GM12873 (cell line): ENCODE measurements around the gene HSPA14.

Experiments
- CTCF ChIP-seq: IDR thresholded peaks from 2 replicates; pipeline ENCODE4 v1.5.1; 2012; ENCODE audit warnings: low read depth, mild to moderate bottlenecking, moderate library complexity, low read length, control low read depth; ENCODE audit not compliant: insufficient read depth; ENCODE audit errors: missing control alignments

Gene HSPA14

GRCh38 chr10:14838582-14839304 is 637 bp downstream of the HSPA14 start:
- no peak for TF ChIP-seq CTCF

- TF ChIP-seq CTCF: no peak
Measured at GRCh38 chr10:14839305-14839695, 1.2 kb downstream of the HSPA14 start.

- no peak for TF ChIP-seq CTCF
Measured at GRCh38 chr10:14840178-14840577, 2.1 kb downstream of the HSPA14 start.

- no peak for TF ChIP-seq CTCF
Measured at GRCh38 chr10:14843327-14843988, 5.4 kb downstream of the HSPA14 start.

- no peak for TF ChIP-seq CTCF
Measured at GRCh38 chr10:14844948-14845347, 6.8 kb downstream of the HSPA14 start.

GRCh38 chr10:14852236-14852635 is 14.1 kb downstream of the HSPA14 start:
- no peak for TF ChIP-seq CTCF

- TF ChIP-seq CTCF: no peak
Measured at GRCh38 chr10:14855453-14855852, 17.3 kb downstream of the HSPA14 start.
